GM18517 (cell line): ENCODE data around the gene PLCL2.

Source experiments
- ATAC-seq: cut with Tn5 transposase; IDR thresholded peaks from one replicate; pipeline ENCODE4 v1.9.1; 2021; ENCODE audit warnings: mild to moderate bottlenecking, moderate library complexity; ENCODE audit not compliant: unreplicated experiment

PLCL2 gene

DNA sequence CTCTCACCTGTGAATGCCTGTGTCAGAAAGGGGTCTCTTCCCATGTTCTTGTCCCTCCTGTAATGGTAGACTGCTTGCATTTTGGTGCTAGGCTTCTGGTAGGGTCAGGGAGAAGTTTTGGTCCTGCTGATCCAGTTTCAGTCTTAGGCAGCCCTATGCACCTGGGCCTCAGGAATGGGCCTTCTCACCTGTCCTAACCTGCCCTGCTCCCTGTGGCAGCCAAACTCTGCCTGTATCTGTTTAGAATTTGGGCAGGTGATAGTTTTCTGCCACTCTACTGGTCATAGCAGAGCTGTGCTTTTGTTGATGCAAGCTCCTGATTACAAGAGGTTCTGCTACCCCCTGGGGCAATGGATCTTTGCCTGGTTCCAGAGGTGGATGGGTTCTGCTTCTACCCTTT, 118.7 kb downstream of the PLCL2 start:
- no peak for ATAC-seq

DNA sequence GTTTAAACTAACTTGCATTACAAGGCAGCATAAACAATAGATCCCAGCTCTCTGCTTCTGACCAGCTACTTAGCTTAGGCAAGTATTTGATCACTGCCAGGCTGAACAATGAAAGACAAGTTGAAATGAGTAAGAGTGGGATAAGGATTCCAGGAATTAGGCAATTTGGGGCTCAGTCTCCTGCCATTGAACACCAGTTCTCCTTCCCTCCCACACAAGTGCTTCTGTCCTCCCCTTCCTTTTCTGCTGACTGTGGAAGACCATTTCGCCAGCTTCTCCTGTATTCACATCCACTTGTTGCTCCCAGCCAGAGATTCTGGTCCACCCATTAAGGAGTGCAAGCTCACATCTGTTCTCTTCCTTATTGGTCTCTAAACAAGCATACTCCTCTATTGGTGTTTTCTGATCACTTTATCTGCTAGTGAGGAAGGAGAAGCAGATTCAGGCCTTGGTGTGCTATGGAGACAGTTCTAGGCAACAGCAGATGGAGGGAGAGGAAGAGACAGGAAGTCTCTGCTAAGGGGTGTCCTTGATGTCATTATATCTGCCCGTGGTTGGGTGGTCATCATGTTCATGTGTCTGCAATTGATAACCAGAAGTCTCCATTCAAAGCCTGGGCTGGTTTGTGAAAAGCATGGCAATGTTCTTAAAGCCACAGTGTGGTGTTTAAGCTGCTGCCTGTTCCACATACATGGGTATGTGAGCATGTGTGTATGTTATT, 121.5 kb downstream of the PLCL2 start:
- ATAC-seq = no peak

DNA sequence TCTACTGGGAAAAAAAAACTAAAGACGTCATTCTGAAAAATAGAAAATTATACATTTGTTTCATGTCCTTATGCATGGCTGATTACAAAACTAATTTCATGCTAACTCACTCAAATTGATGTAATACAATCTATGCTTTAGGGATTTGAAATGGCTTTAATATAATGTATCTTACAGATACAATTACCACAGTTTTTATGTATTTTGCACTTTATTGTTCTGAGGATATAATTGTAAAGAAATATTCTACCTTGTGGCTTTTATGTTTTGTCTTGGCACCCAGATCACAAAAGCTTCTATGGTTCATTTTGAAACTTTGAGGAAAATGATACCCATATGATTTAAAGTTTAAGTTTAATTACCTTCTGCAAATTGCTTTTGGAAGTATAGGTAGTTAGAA, 122.5 kb downstream of the PLCL2 start:
- ATAC-seq = no peak

DNA sequence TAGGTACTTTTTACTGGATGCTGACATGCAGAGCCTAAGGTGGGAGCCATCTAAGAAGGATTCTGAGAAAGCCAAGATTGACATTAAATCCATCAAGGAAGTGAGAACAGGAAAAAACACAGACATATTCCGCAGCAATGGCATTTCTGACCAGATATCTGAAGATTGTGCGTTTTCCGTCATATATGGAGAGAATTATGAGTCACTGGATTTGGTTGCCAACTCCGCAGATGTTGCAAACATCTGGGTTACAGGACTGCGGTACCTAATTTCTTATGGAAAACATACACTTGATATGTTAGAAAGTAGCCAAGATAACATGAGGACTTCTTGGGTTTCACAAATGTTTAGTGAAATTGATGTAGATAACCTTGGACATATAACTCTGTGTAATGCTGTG, 125.1 kb downstream of the PLCL2 start:
- no peak for ATAC-seq

DNA sequence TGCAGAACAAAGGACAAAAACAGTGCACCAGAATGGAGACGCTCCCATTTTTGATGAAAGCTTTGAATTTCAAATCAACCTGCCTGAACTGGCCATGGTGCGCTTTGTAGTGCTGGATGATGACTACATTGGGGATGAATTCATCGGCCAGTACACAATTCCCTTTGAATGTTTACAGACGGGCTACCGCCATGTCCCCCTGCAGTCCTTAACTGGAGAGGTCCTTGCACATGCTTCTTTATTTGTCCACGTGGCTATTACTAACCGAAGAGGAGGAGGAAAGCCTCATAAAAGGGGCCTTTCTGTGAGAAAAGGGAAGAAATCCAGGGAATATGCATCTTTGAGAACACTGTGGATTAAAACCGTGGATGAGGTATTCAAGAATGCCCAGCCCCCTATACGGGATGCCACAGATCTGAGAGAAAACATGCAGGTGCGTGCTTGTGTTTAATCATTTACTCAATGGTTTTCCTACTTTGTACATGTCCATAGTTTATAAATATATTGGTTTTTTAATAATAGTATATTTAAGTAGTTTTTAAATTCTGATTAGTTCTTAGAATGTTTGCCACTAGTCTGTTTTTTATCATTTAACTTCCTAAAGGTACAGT, 127.1 kb downstream of the PLCL2 start:
- no peak for ATAC-seq

DNA sequence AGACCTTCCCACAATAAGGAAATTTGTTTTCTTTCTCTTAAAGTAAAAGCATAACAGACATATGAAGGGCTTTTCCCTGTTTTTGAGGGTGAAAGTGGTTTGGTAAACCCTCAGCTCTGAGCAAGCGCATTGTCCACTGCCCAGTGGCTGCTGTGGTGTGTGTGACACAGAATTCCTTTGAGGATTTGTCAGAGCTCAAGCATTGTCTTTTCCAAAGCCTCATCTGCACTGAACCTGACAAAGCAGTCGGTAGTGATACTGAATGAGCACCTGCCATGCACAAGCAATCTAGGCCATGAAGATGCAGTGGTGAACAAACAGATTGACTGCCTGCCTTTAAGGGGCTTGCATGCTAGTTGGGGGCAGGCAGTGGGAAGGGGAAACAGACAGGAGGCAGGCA, 128.3 kb downstream of the PLCL2 start:
- no peak for ATAC-seq

DNA sequence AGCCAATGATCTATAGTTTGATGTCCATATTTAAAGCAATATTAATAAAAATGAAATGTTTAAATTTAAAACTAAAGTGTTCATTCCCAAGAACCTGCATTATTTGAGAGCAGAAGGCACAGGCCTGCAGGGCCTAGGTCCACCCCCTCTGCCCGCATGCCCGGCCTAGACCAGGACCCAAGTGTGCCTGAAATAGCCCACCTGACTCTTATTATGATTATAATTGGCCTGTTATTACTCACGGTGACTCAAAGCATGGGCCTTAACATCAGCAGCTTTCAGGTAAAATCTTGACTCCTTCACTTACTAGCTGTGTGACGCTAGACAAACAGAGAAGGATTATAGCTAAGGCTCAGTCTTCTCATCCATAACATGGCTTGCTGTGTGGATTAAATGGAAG, 128.8 kb downstream of the PLCL2 start:
- ATAC-seq = no peak

DNA sequence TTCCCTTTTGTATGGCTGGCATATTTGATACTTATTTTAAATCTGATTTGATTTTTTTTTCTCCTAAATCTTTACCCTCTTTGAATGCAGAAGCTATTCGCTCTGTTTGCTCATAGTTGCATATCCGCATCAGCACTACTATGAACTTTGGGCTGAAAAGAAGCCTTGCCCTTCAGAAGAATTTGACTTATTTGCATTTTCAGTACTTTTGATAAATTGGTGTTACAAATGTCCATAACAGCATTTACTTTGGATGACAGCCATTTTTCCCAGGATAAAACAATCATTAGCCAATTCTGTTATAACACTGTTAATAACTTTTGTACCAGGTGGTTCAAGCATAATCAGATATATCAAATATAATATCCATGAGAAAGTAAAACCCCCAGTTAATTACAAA, 129.5 kb downstream of the PLCL2 start:
- ATAC-seq = no peak

DNA sequence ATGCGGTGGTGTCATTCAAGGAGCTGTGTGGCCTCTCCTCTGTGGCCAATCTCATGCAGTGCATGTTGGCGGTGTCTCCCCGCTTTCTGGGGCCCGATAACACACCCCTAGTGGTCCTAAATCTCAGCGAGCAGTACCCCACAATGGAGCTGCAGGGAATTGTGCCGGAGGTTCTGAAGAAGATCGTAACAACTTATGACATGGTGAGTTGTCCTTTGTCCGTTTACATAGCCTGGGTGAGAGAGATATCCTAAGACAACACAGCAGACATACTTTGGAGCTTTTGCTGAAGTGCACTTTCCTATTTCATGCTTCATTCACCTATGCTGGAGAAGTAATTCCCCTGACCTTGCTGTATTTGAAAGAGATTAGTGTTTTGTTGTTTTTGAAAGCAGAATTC, 130.0 kb downstream of the PLCL2 start:
- ATAC-seq = no peak

DNA sequence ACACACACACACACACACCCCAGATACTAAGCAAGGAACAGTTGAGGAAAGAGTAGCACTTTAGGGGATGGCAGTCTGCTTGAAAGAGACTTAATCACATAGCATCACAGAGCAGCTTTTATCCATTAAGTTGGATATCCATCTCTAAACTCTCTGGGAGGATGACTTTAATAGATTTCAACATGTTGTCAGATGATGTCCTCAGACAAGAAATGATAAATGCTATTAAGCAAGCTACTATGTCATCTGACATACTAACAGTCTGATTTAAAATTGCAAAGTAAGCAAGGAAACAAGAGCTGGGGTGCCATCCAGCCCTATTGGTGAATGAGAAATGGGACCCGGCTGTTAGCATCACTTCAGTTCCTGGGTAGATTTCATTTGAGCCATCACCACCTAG, 136.9 kb downstream of the PLCL2 start:
- ATAC-seq = no peak

DNA sequence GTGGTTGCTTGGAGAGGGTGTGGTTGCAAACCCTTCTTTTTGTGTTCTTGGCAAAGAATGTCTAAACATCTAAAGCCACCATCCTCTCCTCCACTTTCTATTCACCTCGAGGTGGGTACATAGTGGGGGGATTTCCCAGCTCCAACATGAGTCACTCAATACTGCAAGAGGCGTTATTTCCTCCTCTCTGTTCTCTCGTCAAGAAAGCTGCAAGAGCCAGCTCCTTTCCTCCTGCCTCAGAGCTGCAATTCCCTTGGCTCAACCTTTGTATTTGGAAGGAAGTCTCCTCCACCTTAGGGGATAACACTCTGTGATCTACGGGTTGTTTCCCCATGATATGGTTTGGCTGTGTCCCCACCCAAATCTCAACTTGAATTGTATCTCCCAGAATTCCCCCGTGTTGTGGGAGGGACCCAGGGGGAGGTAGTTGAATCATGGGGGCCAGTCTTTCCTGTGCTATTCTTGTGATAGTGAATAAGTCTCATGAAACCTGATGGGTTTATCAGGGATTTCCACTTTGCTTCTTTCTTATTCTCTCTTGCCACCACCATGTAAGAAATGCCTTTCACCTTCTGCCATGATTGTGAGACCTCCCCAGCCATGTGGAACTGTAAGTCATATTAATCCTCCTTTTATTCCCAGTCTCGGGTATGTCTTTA, 138.4 kb downstream of the PLCL2 start:
- peak; percentile 93 for ATAC-seq

DNA sequence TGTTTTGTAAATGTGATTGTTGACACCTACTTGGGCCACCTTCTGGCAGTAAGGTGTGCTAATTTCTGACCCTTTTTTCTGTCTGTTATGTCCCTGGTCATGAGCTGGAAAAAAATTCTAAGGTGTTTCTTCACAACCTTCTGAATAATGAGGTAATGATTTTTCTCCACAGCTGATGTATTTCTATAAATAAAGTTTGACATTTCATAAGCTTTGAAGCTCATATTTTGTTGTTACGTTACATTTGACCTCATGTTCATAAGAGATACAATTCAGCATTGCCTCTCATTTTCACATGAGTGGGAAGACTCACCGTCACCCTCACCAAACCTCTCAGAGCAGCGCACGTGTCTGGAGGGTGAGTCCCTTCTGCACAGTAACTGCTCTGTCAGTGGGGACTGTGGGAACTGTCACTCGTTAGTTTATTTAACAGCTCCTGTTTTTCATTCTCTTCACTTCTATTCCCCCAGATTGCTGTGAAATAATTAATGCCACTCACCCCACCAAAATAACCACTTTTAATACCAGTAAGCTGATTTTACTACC, 140.9 kb downstream of the PLCL2 start:
- no peak for ATAC-seq

DNA sequence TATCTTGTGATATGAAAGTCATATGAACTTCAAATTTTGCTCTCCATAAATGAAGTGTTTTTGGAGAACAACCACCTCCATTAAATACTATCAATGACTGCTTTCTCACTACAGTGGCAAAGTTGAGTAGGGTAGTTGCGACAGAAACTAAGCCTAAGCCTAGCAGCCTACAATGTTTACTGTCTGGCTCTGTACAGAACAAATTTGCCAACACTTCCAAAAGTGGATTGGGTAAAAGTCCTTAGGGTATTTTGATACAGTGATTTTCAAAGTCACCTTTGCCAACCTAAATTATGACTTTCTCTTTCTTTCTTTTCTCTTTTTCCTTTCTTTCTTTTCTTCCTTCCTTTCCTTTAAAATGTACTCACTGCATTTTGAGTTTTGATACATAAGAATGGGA, 142.6 kb downstream of the PLCL2 start:
- ATAC-seq = no peak

DNA sequence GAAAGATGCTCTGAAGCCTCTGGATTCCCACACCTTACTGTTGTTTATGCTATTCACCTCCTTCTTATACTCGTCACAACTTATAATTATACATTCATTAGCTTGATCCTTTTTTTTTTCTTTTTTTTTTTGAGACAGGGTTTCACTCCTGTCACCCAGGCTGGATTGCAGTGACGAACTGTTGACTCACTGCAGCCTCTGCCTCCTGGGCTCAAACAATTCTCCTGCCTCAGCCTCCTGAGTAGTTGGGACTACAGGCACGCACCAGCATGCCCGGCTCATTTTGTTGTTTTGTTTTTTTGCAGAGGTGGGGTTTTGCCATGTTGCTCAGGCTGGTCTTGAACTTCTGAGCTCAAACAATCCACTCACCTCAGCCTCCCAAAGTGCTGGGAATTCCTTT, 143.6 kb downstream of the PLCL2 start:
- ATAC-seq = no peak

DNA sequence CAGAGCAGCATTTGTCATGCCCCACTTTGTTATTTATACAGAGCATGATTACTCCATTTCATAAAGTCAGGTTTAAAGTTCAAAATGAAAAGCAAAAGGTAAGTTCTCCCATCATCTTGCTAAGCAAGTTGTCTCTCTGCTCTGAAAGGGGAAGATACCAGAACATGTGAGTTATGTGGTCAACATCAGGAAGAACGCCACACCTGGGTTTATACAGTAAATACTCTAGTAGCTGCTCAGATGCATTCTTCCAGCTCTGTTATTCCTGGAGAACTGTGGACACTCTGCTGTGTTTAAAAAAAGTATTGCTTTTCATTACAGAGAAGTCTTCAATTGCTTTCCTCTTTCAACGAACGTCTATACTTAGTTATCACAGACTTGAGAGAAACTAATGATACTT, 145.7 kb downstream of the PLCL2 start:
- ATAC-seq = no peak

DNA sequence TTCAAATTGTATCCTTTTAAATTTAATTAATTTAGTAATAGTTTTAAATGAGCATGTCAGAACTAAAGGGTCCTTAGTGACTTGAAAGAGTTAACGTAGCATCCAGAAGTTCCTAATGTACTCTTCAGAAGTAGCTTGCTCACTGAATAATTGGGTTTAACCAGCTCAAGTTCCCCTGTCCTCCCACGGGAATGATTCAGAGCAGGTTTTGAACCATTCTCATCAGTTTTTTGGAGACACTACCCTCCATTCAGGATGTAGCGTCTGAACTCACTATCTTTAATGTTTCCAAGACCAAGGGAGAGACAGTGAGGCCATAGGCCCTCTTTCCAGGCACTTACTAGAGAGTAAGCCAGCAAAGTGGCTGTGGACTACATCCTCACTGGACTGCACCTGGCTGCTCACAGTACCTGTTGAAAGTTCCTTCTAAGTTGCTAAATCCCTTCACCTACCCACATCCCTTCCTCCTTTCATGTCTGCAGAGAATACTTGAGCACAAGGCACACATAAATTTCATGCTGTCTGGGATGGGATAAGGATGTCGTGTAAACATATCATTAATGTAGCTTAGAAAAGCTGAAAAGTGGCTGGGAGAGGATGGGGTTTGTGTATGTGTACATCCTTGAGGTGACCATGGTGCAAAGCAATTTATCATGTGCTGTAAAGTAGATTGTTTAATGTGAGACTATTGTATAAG, 146.3 kb downstream of the PLCL2 start:
- no peak for ATAC-seq

DNA sequence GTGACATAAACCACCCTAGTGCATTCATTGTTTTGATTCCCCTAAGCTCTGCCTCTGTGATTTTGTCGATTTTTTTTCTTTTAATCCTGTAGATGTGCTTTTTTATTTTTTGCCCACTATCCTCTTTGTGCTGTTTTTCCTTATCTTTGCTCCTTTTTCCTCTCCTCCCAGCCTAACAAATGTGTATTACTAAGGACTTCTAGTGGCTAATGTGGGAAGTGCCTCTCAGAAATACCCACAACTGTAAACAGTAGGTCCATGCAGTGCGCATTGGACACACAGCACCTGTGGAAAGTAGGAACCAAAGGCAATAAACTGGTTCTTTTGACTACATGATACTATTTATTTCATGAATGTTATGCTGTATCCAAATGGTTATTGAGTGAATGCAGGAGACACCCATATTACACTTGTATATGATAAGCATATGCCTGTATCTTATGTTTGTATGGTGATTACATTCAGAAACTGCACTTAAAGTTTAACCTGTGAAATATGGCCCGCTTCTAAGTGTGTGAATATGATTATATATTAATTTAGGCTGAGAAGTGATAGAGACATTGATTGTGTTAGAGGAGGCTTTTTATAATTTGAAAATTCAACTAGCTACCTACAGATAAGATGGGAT, 147.8 kb downstream of the PLCL2 start:
- no peak for ATAC-seq

DNA sequence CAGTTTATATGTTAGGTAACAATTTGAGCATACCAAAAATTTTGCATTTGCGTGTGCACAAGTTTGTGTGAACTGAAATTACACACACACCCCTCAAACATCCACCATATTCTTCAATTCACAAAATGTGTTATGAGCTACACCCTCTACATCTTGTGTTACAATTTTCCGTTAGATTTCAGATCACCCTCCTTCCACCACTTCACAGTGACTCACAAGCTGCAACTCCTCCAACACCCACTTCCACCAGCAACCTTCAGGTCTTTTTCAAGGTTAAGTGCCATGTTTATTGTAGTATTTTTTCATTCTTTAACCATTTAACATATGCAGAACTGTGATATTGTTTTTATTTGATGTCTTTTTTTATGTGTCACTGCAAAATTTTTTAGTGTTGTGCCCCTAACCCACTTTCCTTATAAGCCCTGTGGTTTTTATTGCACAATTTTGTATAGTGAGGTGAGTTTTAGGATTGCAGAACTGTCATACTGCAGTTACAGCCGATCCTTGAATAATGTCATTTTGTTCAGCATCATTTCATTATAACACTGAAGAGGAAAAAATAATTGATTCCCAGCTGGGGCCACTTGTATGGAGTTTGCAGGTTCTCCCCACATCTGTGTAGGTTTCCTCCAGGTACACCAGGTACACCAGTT, 148.9 kb downstream of the PLCL2 start:
- no peak for ATAC-seq

DNA sequence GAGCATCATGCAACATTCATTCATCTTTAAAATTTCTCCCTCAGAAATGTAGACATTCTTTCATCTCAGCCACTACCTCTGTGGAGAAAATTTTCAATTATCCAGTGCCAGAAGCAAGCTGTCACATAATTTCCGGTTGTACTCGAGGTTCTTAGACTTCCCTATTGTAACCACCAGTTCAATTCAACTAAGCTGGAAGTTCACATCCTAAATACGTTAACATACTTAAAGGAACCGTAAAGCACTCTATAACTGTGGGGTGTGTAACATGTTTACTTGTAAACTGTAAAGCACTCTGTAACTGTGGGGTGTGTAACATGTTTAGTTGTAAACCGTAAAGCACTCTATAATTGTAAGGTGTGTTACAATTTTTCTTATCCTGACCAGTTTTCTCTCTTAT, 150.3 kb downstream of the PLCL2 start:
- ATAC-seq = no peak

DNA sequence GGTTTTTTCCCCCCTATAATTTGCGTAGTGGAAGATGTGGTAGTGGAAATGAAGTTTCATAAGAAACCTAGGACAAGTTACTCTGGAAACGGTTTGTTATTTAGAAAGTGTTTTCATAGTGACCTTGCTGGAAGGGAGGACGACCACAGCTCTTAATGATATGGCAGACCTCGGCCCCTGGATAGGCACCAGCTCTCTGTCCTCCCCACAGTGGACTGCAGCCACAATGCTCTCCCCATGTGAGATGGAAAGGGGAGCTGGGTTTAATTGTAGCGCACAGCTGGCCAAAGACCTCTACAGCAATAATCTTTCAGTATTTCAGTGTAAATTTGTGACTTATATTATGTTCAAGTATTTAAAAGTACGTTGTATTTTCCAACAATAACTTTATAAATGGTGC, 151.2 kb downstream of the PLCL2 start:
- ATAC-seq = no peak

DNA sequence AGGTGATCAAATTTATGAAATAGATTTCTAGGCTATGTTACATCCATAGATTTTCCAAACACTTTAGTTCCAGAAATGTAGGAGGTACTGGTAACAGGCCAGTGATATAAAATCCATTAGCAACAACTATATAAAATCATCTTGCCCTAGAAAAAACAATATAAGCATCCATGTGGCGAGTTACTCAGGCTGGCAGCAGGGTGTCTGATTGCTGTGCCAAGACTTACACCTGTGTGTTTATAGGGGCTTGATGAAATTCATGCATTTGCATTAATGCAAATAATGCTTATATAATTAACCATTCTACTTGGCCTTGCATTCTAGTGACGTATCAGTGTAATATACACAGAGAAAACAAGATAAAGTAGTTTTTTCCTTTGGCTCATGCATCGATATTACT, 153.4 kb downstream of the PLCL2 start:
- no peak for ATAC-seq
